GM19351 (cell line): ENCODE results near the gene TNN.
"Not testable (repeated sequence)": the region's sequence is repeated elsewhere in the genome, so short reads cannot be mapped to it uniquely, and the experiment has no call there.

ENCODE experiments used
- ATAC-seq: cut with Tn5 transposase; IDR thresholded peaks from one replicate; pipeline ENCODE4 v1.9.1; 2021; ENCODE audit warnings: mild to moderate bottlenecking, moderate library complexity; ENCODE audit not compliant: unreplicated experiment

TNN gene

GRCh38 chr1:175067362-175068106, at the start of gene TNN:
TSS of gene TNN (plus strand) at chr1:175067833. CDS start at chr1:175077419, 9,586 bp downstream.
- no peak for ATAC-seq

- ATAC-seq, result no peak
These were observed 48.1 kb upstream of the TNN start for GRCh38 chr1:175019524-175019923.

- ATAC-seq, result peak; percentile 85
These were observed 44.4 kb upstream of the TNN start, which contains the start of gene MRPS14 for GRCh38 chr1:175023043-175023921. TSS of gene MRPS14 (minus strand) at chr1:175023425. CDS start at chr1:175023408, 17 bp downstream.

- ATAC-seq, result not testable (repeated sequence)
These were observed 43.8 kb upstream of the TNN start for GRCh38 chr1:175023922-175024242.

GRCh38 chr1:175024773-175025172, 42.9 kb upstream of the TNN start:
- no peak for ATAC-seq

- ATAC-seq, result no peak
These were observed 33.7 kb upstream of the TNN start for GRCh38 chr1:175033953-175034352.

GRCh38 chr1:175034775-175035174, 32.9 kb upstream of the TNN start:
- no peak for ATAC-seq

- no peak for ATAC-seq
These were observed 31.8 kb upstream of the TNN start for GRCh38 chr1:175035865-175036264.

GRCh38 chr1:175036476-175036875, 31.2 kb upstream of the TNN start:
- ATAC-seq, result no peak

- no peak for ATAC-seq
These were observed 30.2 kb upstream of the TNN start for GRCh38 chr1:175037416-175037815.

GRCh38 chr1:175040324-175040879, 27.2 kb upstream of the TNN start:
- ATAC-seq, result no peak

- no peak for ATAC-seq
These were observed 25.0 kb upstream of the TNN start for GRCh38 chr1:175042650-175043049.

GRCh38 chr1:175043824-175044223, 23.8 kb upstream of the TNN start:
- no peak for ATAC-seq

GRCh38 chr1:175044591-175044990, 23.0 kb upstream of the TNN start:
- not testable (repeated sequence) for ATAC-seq

- no peak for ATAC-seq
These were observed 22.5 kb upstream of the TNN start for GRCh38 chr1:175045097-175045496.

GRCh38 chr1:175045519-175045918, 22.1 kb upstream of the TNN start:
- no peak for ATAC-seq

- ATAC-seq, result no peak
These were observed 16.6 kb upstream of the TNN start for GRCh38 chr1:175050992-175051391.

- ATAC-seq, result no peak
These were observed 12.9 kb upstream of the TNN start for GRCh38 chr1:175054736-175055135.

GRCh38 chr1:175062339-175062738, 5.3 kb upstream of the TNN start:
- no peak for ATAC-seq

GRCh38 chr1:175062858-175063257, 4.8 kb upstream of the TNN start:
- ATAC-seq, result no peak

GRCh38 chr1:175070818-175071217, 3.2 kb downstream of the TNN start:
- no peak for ATAC-seq
